Ishikawa (cell line): ENCODE measurements around the gene CAMTA1.

ENCODE experiments used
- CEBPB ChIP-seq: IDR thresholded peaks from 2 replicates; pipeline ENCODE4 v1.6.1; 2012
- CREB1 ChIP-seq: IDR thresholded peaks from 2 replicates; pipeline ENCODE4 v1.6.1; 2012; ENCODE audit warnings: low read depth
- FOXM1 ChIP-seq: IDR thresholded peaks from 2 replicates; pipeline ENCODE4 v1.6.1; 2012; ENCODE audit warnings: low read depth, borderline replicate concordance
- NFIC ChIP-seq: IDR thresholded peaks from 2 replicates; pipeline ENCODE4 v1.6.1; 2012
- REST ChIP-seq: IDR thresholded peaks from 2 replicates; pipeline ENCODE4 v1.6.1; 2012; ENCODE audit warnings: low read depth, mild to moderate bottlenecking
- TAF1 ChIP-seq: IDR thresholded peaks from 2 replicates; pipeline ENCODE4 v1.6.1; 2012; ENCODE audit warnings: low read depth, mild to moderate bottlenecking
- TCF12 ChIP-seq: IDR thresholded peaks from 2 replicates; pipeline ENCODE4 v1.6.1; 2012; ENCODE audit warnings: low read depth
- TEAD4 ChIP-seq: IDR thresholded peaks from 2 replicates; pipeline ENCODE4 v1.6.1; 2012

The CAMTA1 gene

GRCh38 chr1:7811476-7811875 lies 1026.2 kb downstream of the CAMTA1 start:
- no peak for TF ChIP-seq TEAD4
- TF ChIP-seq TAF1, result no peak
- TF ChIP-seq FOXM1, result no peak
- TF ChIP-seq CREB1, result no peak
- TF ChIP-seq TCF12, result no peak

- TF ChIP-seq REST (no peak), NFIC (no peak), CREB1 (no peak), CEBPB (no peak)
These were observed 1028.6 kb downstream of the CAMTA1 start for GRCh38 chr1:7813677-7814373.
